Fibroblast of skin of back (primary cell): ENCODE measurements around the gene MALAT1.
"Not testable (repeated sequence)": the region's sequence is repeated elsewhere in the genome, so short reads cannot be mapped to it uniquely, and the experiment has no call there.

ENCODE experiments used
- DNase-seq: peaks from one replicate; pipeline ENCODE4 v3.0.0-alpha.2; 2013

MALAT1 gene

DNA sequence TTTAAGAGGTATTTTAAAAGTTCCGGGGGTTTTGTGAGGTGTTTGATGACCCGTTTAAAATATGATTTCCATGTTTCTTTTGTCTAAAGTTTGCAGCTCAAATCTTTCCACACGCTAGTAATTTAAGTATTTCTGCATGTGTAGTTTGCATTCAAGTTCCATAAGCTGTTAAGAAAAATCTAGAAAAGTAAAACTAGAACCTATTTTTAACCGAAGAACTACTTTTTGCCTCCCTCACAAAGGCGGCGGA lies 193 bp upstream of the MALAT1 start:
- no peak for DNase-seq

GRCh38 chr11:65499713-65500386 lies 1.0 kb downstream of the MALAT1 start:
- no peak for DNase-seq

GRCh38 chr11:65500387-65501185 lies 1.7 kb downstream of the MALAT1 start:
- peak; percentile 55 for DNase-seq

GRCh38 chr11:65501186-65501471 lies 2.3 kb downstream of the MALAT1 start:
- no peak for DNase-seq

DNA sequence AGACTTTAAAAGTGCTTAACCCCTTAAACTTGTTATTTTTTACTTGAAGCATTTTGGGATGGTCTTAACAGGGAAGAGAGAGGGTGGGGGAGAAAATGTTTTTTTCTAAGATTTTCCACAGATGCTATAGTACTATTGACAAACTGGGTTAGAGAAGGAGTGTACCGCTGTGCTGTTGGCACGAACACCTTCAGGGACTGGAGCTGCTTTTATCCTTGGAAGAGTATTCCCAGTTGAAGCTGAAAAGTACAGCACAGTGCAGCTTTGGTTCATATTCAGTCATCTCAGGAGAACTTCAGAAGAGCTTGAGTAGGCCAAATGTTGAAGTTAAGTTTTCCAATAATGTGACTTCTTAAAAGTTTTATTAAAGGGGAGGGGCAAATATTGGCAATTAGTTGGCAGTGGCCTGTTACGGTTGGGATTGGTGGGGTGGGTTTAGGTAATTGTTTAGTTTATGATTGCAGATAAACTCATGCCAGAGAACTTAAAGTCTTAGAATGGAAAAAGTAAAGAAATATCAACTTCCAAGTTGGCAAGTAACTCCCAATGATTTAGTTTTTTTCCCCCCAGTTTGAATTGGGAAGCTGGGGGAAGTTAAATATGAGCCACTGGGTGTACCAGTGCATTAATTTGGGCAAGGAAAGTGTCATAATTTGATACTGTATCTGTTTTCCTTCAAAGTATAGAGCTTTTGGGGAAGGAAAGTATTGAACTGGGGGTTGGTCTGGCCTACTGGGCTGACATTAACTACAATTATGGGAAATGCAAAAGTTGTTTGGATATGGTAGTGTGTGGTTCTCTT lies 2.8 kb downstream of the MALAT1 start:
- DNase-seq, result peak; percentile 45

DNA sequence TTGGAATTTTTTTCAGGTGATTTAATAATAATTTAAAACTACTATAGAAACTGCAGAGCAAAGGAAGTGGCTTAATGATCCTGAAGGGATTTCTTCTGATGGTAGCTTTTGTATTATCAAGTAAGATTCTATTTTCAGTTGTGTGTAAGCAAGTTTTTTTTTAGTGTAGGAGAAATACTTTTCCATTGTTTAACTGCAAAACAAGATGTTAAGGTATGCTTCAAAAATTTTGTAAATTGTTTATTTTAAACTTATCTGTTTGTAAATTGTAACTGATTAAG lies 3.4 kb downstream of the MALAT1 start:
- DNase-seq, result no peak

GRCh38 chr11:65502555-65503367 lies 3.9 kb downstream of the MALAT1 start:
- peak; percentile 47 for DNase-seq

GRCh38 chr11:65503368-65503948 lies 4.6 kb downstream of the MALAT1 start:
- no peak for DNase-seq

- DNase-seq, result peak; percentile 60
These were observed 5.3 kb downstream of the MALAT1 start for GRCh38 chr11:65503949-65504673.

GRCh38 chr11:65504674-65505465 lies 6.0 kb downstream of the MALAT1 start:
- peak; percentile 12 for DNase-seq

DNA sequence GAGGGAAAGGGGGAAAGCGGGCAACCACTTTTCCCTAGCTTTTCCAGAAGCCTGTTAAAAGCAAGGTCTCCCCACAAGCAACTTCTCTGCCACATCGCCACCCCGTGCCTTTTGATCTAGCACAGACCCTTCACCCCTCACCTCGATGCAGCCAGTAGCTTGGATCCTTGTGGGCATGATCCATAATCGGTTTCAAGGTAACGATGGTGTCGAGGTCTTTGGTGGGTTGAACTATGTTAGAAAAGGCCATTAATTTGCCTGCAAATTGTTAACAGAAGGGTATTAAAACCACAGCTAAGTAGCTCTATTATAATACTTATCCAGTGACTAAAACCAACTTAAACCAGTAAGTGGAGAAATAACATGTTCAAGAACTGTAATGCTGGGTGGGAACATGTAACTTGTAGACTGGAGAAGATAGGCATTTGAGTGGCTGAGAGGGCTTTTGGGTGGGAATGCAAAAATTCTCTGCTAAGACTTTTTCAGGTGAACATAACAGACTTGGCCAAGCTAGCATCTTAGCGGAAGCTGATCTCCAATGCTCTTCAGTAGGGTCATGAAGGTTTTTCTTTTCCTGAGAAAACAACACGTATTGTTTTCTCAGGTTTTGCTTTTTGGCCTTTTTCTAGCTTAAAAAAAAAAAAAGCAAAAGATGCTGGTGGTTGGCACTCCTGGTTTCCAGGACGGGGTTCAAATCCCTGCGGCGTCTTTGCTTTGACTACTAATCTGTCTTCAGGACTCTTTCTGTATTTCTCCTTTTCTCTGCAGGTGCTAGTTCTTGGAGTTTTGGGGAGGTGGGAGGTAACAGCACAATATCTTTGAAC lies 6.8 kb downstream of the MALAT1 start:
- peak; percentile 31 for DNase-seq

DNA sequence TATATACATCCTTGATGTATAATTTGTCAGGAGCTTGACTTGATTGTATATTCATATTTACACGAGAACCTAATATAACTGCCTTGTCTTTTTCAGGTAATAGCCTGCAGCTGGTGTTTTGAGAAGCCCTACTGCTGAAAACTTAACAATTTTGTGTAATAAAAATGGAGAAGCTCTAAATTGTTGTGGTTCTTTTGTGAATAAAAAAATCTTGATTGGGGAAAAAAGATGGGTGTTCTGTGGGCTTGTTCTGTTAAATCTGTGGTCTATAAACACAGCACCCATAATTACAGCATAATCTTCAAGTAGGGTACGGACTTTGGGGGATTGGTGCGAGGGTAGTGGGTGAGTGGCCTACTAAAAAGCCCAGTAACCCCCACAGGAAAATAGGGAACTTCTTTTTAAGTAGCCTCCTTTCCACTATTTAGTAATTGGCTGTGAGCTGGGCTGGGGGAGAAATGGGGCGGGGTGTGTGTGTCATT lies 7.5 kb downstream of the MALAT1 start:
- DNase-seq, result no peak

DNA sequence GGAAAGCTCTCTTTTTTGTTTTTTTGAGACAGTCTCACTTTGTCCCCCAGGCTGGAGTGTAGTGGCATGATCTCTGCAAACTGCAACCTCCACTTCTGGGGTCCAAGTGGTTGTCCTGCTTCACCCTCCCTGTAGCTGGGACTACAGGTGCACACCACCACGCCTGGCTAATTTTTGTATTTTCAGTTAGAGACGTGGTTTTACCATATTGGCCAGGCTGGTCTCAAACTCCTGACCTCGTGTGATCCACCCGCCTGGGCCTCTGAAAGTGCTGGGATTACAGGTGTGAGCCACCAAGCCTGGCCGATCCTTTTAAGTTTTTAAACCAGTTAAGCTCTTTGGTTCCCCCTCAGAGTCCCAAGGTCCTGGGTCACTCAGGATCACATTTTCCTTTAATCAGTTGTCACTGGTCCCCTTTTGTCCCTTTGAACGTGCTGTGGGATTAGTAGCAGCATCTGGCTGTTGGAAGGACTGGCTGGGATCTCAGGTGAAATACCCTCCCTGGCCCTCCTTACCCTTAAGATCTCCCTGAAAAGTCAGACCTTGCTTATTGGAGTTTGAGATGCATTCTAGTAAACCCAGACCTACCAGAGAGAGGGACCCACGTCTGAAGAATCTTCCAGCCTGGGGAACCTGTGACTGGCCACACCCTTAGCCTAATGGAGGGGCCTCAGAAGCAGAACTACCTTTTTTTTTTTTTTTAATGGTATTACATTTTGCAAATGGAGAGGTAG lies 8.1 kb downstream of the MALAT1 start:
- peak; percentile 92 for DNase-seq

- DNase-seq, result not testable (repeated sequence)
These were observed 13.5 kb downstream of the MALAT1 start for GRCh38 chr11:65512311-65512710.

GRCh38 chr11:65516135-65516968 lies 17.5 kb downstream of the MALAT1 start:
- DNase-seq, result no peak

- DNase-seq, result not testable (repeated sequence)
These were observed 20.2 kb downstream of the MALAT1 start for GRCh38 chr11:65518941-65519549.

DNA sequence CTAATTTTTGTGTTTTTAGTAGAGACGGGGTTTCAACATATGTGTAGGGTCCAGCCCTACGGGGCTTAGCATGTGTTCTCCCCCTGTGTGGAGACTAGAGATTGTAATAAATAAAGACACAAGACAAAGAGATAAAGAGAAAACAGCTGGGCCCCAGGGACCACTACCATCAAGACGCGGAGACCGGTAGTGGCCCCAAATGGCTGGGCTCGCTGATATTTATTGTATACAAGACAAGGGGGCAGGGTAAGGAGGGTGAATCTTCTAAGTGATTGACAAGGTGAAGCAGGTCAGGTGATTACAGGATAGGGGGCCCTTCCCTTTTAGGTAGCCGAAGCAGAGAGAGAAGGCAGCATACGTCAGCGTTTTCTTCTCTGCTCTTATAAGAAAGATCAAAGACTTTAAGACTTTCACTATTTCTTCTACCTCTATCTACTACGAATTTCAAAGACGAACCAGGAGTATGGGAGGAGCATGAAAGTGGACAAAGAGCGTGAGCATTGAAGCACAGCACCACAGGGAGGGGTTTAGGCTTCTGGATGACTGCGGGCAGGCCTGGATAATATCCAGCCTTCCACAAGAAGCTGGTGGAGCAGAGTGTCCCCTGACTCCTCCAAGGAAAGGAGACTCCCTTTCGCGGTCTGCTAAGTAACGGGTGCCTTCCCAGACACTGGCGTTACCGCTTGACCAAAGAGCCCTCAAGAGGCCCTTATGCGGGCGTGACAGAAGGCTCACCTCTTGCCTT lies 23.1 kb downstream of the MALAT1 start:
- not testable (repeated sequence) for DNase-seq
